HG02678 (cell line): ENCODE measurements around the gene CAND2.
"Not testable (repeated sequence)": the region's sequence is repeated elsewhere in the genome, so short reads cannot be mapped to it uniquely, and the experiment has no call there.

Experiments used
- ATAC-seq: cut with Tn5 transposase; IDR thresholded peaks from one replicate; pipeline ENCODE4 v1.9.1; 2021; ENCODE audit warnings: mild to moderate bottlenecking, moderate library complexity; ENCODE audit not compliant: unreplicated experiment

The CAND2 gene

DNA sequence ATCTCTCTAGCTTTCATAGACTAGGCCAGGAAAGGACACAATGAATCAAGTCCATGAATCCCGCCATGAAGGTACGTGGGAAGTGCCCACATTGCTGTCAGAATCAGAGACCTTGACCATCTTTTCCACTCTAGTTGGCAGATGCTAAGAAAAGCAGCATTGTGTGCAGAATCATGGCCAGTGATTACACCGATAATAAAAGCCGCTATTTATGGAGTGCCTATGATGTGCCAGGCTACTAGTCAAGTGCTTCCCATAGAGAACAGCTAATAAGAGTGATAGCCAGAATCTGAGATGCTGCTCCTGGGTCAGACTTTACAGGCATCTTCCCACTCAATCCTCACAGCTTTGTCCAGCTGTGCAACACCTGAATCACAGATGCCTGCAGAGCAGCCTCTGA is 58.1 kb downstream of the CAND2 start:
- no peak for ATAC-seq

GRCh38 chr3:12856626-12857025 is 60.1 kb downstream of the CAND2 start:
- ATAC-seq: no peak

GRCh38 chr3:12859840-12860239 is 63.4 kb downstream of the CAND2 start:
- no peak for ATAC-seq

GRCh38 chr3:12861611-12862010 is 65.1 kb downstream of the CAND2 start:
- ATAC-seq: no peak

DNA sequence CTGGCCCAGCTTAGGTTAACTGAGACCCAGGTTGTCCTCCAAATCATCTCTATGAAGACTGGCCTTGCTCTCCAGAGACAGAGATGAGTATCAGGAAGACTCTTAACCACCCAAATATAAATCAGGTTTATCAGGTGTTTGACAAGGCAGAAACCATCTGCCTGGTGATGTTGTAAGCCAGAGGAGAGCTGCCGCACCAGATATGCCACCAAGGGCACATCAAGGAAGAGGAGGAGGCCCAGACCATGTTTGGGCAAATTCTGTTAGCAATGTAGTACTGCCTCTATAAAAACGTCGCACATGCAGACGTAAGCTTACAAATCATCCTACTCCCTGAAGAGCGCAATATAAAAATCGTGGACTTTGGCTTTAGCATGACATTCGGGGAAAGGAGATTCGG is 65.9 kb downstream of the CAND2 start:
- ATAC-seq: no peak

DNA sequence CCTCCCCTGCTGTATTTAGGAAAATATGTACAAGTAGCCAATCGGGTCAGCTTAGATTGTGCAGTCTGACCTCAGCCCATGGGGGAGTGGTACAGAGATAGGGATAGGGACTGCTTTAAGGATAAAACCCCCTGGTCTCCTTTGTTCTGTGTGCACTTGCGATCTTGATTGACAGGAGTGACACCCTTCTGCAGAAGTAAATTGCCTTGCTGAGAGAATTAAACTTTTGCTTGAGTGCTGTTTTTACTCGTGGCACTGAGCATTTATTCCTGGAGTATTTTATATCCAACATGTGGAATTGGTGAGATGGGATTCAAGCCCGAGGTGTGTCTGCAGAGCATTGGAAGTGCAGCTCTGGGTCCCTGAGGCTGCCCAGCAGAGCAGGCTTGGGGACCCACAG is 68.8 kb downstream of the CAND2 start:
- no peak for ATAC-seq

GRCh38 chr3:12866836-12867235 is 70.4 kb downstream of the CAND2 start:
- ATAC-seq: no peak

DNA sequence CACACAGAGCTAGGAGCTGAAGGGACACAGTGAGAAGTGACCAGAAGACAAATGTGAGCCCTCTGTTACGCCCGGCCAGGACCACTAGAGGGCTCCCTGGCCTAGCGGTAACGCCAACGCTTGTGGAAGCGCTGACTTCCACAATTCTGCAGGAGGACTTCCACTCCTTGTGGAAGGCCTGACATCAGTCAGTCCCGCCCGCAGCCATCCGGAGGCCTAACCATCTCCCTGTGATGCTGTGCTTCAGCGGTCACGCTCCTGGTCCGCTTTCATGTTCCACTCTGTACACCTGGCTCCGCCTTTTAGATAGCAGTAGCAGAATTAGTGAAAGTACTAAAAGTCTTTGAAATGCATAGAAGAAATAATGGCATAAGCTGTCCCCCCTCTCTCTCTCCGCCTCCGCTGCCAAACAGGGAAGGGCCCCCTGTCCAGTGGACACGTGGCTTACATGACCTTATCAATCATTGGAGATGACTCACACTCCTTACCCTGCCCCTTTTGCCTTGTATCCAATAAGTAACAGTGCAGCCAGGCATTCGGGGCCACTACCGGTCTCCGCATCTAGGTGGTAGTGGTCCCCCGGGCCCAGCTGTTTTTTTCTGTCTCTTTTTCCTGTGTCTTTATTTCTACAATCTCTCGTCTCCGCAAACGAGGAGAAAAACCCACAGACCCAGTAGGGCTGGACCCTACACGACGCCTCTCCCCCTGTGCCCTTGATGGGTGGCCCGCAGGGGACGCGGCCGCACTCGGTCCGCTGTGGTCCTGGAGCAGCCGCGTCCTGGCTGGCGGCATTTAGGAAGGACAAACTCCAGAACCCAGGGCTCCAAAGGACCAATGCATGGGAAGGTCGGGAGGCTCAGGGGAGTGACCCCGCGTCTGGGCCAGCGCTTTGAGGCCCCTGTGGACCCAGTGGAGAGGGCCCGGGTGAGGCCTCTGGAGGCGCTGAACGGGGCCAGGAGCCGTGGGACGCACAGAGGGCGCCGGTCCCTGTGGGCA is 71.9 kb downstream of the CAND2 start:
- peak; percentile 69 for ATAC-seq

GRCh38 chr3:12869035-12869621 is 72.6 kb downstream of the CAND2 start:
- peak; percentile 45 for ATAC-seq

DNA sequence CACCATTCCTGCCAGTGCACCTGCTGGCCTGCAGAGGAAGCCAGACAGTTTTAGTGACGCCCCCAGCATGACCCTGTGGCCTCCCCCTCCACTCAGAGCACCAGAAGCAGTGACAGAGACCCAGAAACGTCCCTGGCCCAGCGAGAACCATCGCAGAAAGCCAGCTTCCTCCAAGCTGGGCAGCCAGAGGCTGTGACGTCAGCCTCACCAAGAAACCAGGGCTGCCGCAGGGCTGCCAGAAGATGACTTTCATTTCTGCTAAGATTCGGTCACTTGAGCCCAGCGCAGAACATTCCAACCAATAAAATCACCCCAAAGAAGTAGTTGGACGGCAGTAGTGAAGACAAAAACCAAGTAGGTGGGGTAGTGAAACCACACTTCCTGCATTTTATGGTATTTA is 74.5 kb downstream of the CAND2 start:
- ATAC-seq: no peak

DNA sequence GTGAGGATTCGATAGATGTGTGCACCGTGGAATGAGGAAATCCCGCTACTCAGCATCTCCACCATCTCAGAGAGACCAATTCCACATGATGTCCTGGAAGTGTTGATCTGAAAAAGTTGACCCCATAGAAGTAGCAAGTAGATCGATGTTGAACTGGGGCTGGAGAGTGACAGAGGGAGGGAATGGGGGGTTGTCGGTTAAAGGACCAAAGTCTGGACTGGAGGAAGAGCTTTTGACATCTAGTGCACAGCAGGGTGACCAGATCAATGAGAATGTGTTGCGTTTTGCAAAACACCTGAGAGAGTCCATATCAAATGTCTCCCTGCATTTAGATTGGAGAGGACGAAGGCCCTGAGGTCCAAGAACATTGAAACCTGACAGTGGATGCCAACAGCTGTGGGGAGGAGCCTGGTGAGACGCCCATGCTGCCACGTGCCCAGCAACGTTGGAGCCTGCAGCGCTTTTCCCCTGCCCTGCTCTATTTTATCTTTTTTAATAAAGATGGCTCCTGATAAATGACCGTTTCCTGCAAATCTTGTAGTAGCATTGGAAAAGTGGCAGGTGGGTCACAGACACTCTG is 75.0 kb downstream of the CAND2 start:
- no peak for ATAC-seq

GRCh38 chr3:12875857-12876836 is 79.7 kb downstream of the CAND2 start:
- ATAC-seq: no peak

GRCh38 chr3:12877040-12877439 is 80.6 kb downstream of the CAND2 start:
- no peak for ATAC-seq

DNA sequence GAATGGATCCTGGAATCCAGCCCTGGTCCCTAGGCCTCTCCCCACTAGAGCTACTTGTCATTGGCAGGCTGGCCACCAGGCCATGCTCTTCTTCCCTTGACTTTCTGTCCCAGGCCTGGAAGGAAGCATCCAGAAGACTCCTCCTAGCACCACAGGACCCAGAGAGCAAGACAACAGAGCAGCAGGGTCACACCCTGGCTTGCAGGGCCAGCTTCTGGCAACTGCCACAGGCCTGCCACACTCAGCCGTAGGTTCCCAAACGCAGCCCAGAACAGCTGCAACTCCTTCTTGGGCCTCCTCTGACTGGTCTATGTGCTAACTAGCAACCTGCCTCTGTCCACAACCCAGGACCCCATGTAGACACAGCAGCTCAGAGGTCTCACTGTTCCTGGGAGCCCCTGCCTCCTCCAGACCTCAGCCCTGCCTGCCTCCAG is 81.7 kb downstream of the CAND2 start:
- no peak for ATAC-seq

DNA sequence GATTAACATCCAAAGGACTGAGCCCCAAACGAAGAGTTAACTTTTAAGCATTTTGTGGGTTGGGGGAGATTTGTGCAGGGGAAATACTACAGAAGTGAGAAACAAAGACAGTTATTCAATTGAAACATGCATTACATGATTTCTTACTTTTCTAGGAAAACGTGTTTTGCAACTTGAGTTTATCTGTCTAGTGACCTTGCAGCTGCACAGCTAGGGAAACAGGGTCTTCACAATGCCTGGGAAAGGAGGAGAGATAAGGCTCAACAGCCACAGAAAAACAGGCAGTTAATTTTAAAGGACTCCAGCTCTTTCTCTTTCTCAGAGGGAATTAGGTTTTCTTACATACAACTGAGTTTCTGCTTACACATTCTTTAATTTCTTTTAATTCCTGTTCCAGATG is 82.3 kb downstream of the CAND2 start:
- ATAC-seq: not testable (repeated sequence)

DNA sequence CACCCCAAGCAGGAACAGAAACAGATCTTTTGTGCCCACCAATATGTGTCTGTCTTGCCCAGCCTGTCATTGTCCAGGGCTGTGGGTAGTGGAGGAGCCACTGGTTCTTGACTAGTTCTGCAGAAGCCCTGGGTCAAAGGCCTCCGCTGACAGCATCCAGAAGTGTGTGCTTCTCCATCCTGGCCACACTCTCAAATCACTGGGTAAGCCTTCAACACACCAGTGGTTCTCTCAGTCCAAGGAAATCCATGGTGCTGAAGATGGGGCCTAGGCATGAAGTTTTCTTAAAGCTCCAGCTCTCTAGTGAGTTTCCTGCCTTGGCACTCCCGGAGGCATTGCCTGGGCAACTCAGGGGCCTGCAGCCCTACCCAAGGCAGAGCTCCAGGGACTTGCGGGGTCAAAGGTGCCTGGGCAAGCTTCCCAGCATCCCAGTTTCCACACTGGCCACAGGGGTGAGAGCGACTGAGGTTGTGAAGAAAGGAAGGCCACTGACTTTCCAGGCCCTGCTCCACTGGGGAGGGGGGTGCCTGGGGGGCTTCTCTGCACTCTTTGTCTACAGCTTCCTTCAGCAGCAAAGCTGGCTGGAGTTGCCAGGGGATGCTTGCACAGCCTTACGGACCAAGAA is 82.8 kb downstream of the CAND2 start:
- no peak for ATAC-seq

DNA sequence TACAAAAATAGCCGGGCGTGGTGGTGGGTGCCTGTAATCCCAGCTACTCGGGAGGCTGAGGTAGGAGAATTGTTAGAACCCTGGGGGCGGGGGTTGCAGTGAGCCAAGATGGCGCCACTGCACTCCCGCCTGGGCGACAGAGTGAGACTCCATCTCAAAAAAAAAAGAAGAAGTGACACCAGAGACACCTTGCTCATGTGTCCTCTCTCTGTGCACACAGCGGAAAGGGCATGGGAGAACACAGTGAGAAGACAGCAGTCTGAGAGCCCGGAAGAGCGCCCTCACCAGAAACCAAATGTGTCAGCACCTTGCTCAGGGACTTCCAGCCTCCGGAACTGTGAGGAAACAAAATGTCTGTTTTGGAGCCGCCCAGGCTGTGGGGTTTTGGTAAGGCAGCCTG is 85.4 kb downstream of the CAND2 start:
- ATAC-seq: not testable (repeated sequence)

GRCh38 chr3:12882336-12883310 is 86.1 kb downstream of the CAND2 start:
- no peak for ATAC-seq

DNA sequence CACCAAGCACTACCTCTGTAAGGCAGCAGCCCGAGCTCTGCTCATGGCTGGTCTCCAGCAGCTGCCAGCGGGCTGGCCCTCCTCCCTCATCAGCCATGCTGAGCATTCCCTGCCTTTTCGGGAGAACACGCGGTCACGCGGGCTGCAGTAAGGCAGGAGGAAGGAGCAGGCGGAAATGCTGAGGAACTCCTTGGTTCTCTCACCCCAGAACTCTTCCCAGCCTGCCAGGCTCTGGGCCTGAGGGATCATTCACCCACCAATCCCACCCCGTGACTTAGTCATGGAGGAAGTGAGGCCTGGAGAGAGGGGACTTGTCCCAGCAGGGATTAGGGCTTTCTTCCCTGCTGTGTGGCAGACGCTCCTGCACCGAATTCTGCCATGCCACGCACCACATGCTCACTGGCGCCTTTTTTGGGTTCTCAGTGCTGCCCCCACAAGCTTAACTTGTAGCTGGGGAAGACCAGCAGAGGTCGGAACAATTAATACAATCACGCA is 87.8 kb downstream of the CAND2 start:
- no peak for ATAC-seq
